ENCODE data around the gene CHRNE. TPM values are rescaled to one million over a fixed set of nuclear protein-coding genes. Genes with fewer than 3 reads are reported as not detected.

CHRNE gene
- total and polyA plus RNA-seq, 2 of the 13 experiments (the other 11 are each of a cell fraction or from before 2014, with no cell fraction given), result 0.53 to 0.59 TPM

DNA sequence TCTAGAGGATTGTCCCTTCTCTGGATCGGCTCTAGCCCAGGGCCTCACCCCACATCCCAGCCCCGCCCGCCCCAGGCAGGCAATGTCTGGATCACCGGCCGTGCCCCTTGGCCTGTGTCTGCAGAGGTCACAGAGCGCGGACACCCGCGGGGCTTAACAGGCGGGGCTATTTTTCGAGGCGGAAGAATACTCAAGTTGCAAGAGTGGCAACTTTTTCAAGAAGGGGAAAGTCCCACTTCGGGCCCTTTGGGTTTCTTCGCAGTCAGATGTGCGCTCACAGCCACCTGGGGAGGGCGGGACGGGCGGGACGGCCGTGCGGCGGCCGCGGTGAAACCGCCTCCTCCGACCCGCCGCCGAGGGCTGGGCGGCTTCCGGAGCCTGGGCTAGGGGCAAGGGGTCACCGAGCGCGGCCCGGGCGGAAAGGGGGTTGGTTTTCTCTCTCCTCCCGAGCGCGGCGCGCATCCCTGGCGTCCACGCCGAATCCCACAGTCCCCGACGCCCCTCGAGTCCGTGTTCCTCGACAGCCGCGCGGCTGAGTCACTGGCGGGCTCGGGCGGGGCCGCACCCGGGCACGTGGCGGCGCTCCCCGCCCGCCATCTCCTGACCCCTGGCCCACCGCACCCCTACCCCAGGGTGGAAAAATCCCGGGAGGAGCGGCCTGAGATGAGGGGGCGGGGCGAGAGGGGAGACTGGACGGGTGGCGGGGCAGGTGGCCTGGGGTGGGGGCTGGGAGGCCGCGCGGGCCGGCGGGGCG is 46.6 kb upstream of the CHRNE start (continued):
- TF ChIP-seq, protein P1, sequence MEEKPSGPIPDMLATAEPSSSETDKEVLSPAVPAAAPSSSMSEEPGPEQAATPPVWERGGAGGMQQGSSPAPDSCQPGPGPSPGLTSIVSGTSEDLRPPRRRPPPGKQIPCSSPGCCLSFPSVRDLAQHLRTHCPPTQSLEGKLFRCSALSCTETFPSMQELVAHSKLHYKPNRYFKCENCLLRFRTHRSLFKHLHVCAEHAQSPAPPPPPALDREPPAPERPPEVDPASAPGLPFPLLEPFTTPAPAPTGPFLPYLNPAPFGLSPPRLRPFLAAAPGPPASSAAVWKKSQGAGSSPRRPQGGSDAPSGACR (CRISPR knock-in tag; IDR thresholded peaks at IDR 0.05), result no peak
- TF ChIP-seq ZFP37 (CRISPR knock-in tag; IDR thresholded peaks at IDR 0.05; ENCODE audit: borderline replicate concordance), result no peak
- TF ChIP-seq, protein P2, sequence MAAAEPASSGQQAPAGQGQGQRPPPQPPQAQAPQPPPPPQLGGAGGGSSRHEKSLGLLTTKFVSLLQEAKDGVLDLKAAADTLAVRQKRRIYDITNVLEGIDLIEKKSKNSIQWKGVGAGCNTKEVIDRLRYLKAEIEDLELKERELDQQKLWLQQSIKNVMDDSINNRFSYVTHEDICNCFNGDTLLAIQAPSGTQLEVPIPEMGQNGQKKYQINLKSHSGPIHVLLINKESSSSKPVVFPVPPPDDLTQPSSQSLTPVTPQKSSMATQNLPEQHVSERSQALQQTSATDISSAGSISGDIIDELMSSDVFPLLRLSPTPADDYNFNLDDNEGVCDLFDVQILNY (CRISPR knock-in tag; conservative IDR thresholded peaks at IDR 0.05), result peak; percentile 14; the same call in 1 of the 2 replicates
- TF ChIP-seq, protein P3, sequence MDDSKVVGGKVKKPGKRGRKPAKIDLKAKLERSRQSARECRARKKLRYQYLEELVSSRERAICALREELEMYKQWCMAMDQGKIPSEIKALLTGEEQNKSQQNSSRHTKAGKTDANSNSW (CRISPR knock-in tag; IDR thresholded peaks at IDR 0.05; ENCODE audit: borderline replicate concordance), result no peak
- TF ChIP-seq ZNF446 (CRISPR knock-in tag; IDR thresholded peaks at IDR 0.05), result peak; percentile 28; the same call in 1 of the 2 replicates
- TF ChIP-seq PHF8 (CRISPR knock-in tag; IDR thresholded peaks at IDR 0.05), result no peak
- TF ChIP-seq ZMAT3 (CRISPR knock-in tag; conservative IDR thresholded peaks at IDR 0.05), result peak; percentile 75; the same call in 1 of the 2 replicates
- no peak for TF ChIP-seq CBX2 (IDR thresholded peaks at IDR 0.05; ENCODE audit: low read depth, low read length)
- TF ChIP-seq CBX2 (CRISPR knock-in tag; IDR thresholded peaks at IDR 0.05; ENCODE audit: low read depth), result no peak
- TF ChIP-seq MTF1 (CRISPR knock-in tag; IDR thresholded peaks at IDR 0.05), result no peak
- TF ChIP-seq ZNF75D (CRISPR knock-in tag; IDR thresholded peaks at IDR 0.05; ENCODE audit: borderline replicate concordance), result no peak
- TF ChIP-seq SOX6 (IDR thresholded peaks at IDR 0.05), result no peak
- no peak; the same call in none of the 2 replicates for TF ChIP-seq SOX6 (CRISPR knock-in tag; IDR thresholded peaks at IDR 0.05)
- TF ChIP-seq ZNF644 (CRISPR knock-in tag; IDR thresholded peaks at IDR 0.05; ENCODE audit: low read depth), result no peak
- TF ChIP-seq ATF7-NPFF (CRISPR knock-in tag; IDR thresholded peaks at IDR 0.05; ENCODE audit: low read depth), result no peak
- TF ChIP-seq, protein P4, sequence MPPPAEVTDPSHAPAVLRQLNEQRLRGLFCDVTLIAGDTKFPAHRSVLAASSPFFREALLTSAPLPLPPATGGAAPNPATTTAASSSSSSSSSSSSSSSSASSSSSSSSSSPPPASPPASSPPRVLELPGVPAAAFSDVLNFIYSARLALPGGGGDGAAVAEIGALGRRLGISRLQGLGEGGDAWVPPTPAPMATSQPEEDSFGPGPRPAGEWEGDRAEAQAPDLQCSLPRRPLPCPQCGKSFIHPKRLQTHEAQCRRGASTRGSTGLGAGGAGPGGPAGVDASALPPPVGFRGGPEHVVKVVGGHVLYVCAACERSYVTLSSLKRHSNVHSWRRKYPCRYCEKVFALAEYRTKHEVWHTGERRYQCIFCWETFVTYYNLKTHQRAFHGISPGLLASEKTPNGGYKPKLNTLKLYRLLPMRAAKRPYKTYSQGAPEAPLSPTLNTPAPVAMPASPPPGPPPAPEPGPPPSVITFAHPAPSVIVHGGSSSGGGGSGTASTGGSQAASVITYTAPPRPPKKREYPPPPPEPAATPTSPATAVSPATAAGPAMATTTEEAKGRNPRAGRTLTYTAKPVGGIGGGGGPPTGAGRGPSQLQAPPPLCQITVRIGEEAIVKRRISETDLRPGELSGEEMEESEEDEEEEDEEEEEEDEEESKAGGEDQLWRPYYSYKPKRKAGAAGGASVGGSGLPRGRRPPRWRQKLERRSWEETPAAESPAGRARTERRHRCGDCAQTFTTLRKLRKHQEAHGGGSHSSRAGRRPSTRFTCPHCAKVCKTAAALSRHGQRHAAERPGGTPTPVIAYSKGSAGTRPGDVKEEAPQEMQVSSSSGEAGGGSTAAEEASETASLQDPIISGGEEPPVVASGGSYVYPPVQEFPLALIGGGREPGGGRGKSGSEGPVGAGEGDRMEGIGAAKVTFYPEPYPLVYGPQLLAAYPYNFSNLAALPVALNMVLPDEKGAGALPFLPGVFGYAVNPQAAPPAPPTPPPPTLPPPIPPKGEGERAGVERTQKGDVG (CRISPR knock-in tag; IDR thresholded peaks at IDR 0.05; ENCODE audit: borderline replicate concordance), result no peak
- TF ChIP-seq, protein P5, sequence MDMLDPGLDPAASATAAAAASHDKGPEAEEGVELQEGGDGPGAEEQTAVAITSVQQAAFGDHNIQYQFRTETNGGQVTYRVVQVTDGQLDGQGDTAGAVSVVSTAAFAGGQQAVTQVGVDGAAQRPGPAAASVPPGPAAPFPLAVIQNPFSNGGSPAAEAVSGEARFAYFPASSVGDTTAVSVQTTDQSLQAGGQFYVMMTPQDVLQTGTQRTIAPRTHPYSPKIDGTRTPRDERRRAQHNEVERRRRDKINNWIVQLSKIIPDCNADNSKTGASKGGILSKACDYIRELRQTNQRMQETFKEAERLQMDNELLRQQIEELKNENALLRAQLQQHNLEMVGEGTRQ (IDR thresholded peaks at IDR 0.05; ENCODE audit: low read depth, low read length), result no peak
- TF ChIP-seq, protein P5 (CRISPR knock-in tag; IDR thresholded peaks at IDR 0.05; ENCODE audit: borderline replicate concordance), result no peak
- TF ChIP-seq EED (CRISPR knock-in tag; IDR thresholded peaks at IDR 0.05), result no peak
- no peak for TF ChIP-seq ZNF605 (CRISPR knock-in tag; IDR thresholded peaks at IDR 0.05)
- no peak for TF ChIP-seq KMT2B (CRISPR knock-in tag; IDR thresholded peaks at IDR 0.05)
- TF ChIP-seq ZFY (CRISPR knock-in tag; IDR thresholded peaks at IDR 0.05), result peak; percentile 59
